ENCODE results near the gene GP2.

- TF ChIP-seq CTCF (IDR thresholded peaks at IDR 0.05) (no peak), POLR2AphosphoS5 (IDR thresholded peaks at IDR 0.05; ENCODE audit: insufficient read depth in 1 of 2, low read depth in 1 of 2) (no peak)
Measured at GRCh38 chr16:20314575-20314974, 12.7 kb downstream of the GP2 start.
